Astrocyte of the spinal cord (primary cell): ENCODE results near the gene SERPINB5.
A peak's percentile ranks its signal among the peaks of the same experiment; 100 is the strongest.

Experiments used
- DNase-seq: peaks from one replicate; pipeline ENCODE4 v3.0.0; 2011; ENCODE audit warnings: low read depth, low spot score
- H3K4me3 ChIP-seq: 2 replicates; pipeline ENCODE4 v1.5.1; 2011; ENCODE audit warnings: low read depth, mild to moderate bottlenecking, low read length, moderate library complexity
- CTCF ChIP-seq: IDR thresholded peaks from 2 replicates; pipeline ENCODE4 v1.5.1; 2012; ENCODE audit warnings: low read depth, mild to moderate bottlenecking, low read length, inconsistent platforms
- in situ Hi-C: cut with HindIII; loops from 2 replicates; pipeline ENCODE4 v1.10.0; 2017; ENCODE audit warnings: low sequenced_read_pairs

Gene SERPINB5

GRCh38 chr18:63476668-63477067, at the start of gene SERPINB5:
Gene SERPINB5, plus strand, starts transcription at chr18:63476958. Its CDS starts 7,471 bp downstream, at chr18:63484429.
- H3K4me3 ChIP-seq, result no peak within 1 kb of the TSS
- in situ Hi-C loops, result no loop called here
- DNase-seq, result no peak
- no peak for TF ChIP-seq CTCF

GRCh38 chr18:63427558-63427957, 49.2 kb upstream of the SERPINB5 start:
- no peak for TF ChIP-seq CTCF
- DNase-seq, result no peak
- in situ Hi-C loops, result no loop called here
- H3K4me3 ChIP-seq, result no peak overlapping the region

GRCh38 chr18:63430526-63430925, 46.2 kb upstream of the SERPINB5 start:
- H3K4me3 ChIP-seq, result no peak overlapping the region
- in situ Hi-C loops, result no loop called here

GRCh38 chr18:63431180-63431579, 45.6 kb upstream of the SERPINB5 start:
- no peak overlapping the region for H3K4me3 ChIP-seq
- in situ Hi-C loops, result no loop called here
- TF ChIP-seq CTCF, result no peak
- DNase-seq, result no peak

More at GRCh38 chr18:63430526-63430925, 46.2 kb upstream of the SERPINB5 start:
- no peak for DNase-seq
- TF ChIP-seq CTCF, result no peak

- no peak for TF ChIP-seq CTCF
- in situ Hi-C loops, result no loop called here
- DNase-seq, result no peak
- H3K4me3 ChIP-seq, result no peak overlapping the region
These were observed 43.4 kb upstream of the SERPINB5 start for GRCh38 chr18:63433334-63433866.

GRCh38 chr18:63438181-63438580, 38.6 kb upstream of the SERPINB5 start:
- no peak for DNase-seq
- no peak for TF ChIP-seq CTCF
- in situ Hi-C loops, result no loop called here
- no peak overlapping the region for H3K4me3 ChIP-seq

- TF ChIP-seq CTCF, result peak; percentile 80
- H3K4me3 ChIP-seq, result no peak overlapping the region
- in situ Hi-C loops, result no loop called here
- DNase-seq, result peak; percentile 73
These were observed 37.4 kb upstream of the SERPINB5 start for GRCh38 chr18:63439334-63439733.
